WERI-Rb-1 (cell line): ENCODE measurements around the gene ANKRD44.

ENCODE experiments used
- DNase-seq: peaks from one replicate; pipeline ENCODE4 v3.0.0-alpha.2; 2020
- H3K27ac ChIP-seq: fragments of 250-450 bp; sonication (Bioruptor Pico); 2 replicates; pipeline ENCODE4 v1.5.1; 2020; ENCODE audit warnings: mild to moderate bottlenecking, moderate library complexity
- H3K27me3 ChIP-seq: fragments of 250-450 bp; sonication (Bioruptor Pico); 2 replicates; pipeline ENCODE4 v1.5.1; 2021; ENCODE audit warnings: mild to moderate bottlenecking, low read depth, moderate library complexity; ENCODE audit not compliant: insufficient read depth, severe bottlenecking
- H3K36me3 ChIP-seq: fragments of 250-450 bp; sonication (Bioruptor Pico); 2 replicates; pipeline ENCODE4 v1.5.1; 2020; ENCODE audit warnings: mild to moderate bottlenecking, moderate library complexity
- H3K4me3 ChIP-seq: 2 replicates; pipeline ENCODE4 v1.5.1; 2011; ENCODE audit warnings: low read depth, mild to moderate bottlenecking, control low read depth, low read length
- H3K9me3 ChIP-seq: fragments of 250-450 bp; sonication (Bioruptor Pico); 2 replicates; pipeline ENCODE4 v1.5.1; 2021; ENCODE audit warnings: mild to moderate bottlenecking, moderate library complexity; ENCODE audit not compliant: severe bottlenecking
- TF ChIP-seq, protein P1 (sequence below): IDR thresholded peaks from 2 replicates; pipeline ENCODE4 v1.5.1; 2011; ENCODE audit warnings: low read depth, mild to moderate bottlenecking, control low read depth, inconsistent platforms, low read length

The ANKRD44 gene

DNA sequence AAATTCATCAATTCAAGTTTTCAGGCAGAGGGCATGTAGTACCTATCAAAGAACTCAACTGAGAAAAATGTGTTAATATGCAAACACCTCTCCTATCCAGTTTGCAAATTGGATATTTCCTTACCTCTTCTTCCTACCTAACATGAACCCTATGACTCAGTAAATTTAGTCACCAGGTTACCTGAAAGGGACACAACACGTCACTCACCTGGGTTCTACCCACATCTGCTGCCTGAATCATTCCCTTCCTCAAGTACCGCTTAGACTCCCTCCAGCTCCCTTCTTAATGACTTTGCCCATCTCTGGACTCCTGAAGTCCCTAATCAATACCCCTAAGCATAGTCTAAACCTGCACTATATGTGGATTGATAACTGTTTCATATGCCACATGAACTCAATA lies 10.4 kb downstream of the ANKRD44 start:
- Histone ChIP-seq H3K4me3 (no peak overlapping the region), H3K27me3 (no peaks in the 10 kb centered on the region), H3K9me3 (no peaks in the 10 kb centered on the region), H3K36me3 (no peaks in the 10 kb centered on the region), H3K27ac (no peak overlapping the region)
- TF ChIP-seq, protein P1, sequence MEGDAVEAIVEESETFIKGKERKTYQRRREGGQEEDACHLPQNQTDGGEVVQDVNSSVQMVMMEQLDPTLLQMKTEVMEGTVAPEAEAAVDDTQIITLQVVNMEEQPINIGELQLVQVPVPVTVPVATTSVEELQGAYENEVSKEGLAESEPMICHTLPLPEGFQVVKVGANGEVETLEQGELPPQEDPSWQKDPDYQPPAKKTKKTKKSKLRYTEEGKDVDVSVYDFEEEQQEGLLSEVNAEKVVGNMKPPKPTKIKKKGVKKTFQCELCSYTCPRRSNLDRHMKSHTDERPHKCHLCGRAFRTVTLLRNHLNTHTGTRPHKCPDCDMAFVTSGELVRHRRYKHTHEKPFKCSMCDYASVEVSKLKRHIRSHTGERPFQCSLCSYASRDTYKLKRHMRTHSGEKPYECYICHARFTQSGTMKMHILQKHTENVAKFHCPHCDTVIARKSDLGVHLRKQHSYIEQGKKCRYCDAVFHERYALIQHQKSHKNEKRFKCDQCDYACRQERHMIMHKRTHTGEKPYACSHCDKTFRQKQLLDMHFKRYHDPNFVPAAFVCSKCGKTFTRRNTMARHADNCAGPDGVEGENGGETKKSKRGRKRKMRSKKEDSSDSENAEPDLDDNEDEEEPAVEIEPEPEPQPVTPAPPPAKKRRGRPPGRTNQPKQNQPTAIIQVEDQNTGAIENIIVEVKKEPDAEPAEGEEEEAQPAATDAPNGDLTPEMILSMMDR: no peak
- no peak for DNase-seq

- no peak overlapping the region for H3K27ac ChIP-seq
- no peak overlapping the region for H3K4me3 ChIP-seq
- no peak for DNase-seq
- no peaks in the 10 kb centered on the region for H3K9me3 ChIP-seq
- H3K27me3 ChIP-seq: no peaks in the 10 kb centered on the region
- H3K36me3 ChIP-seq: no peaks in the 10 kb centered on the region
- TF ChIP-seq, protein P1: no peak
Observed at GRCh38 chr2:197298609-197299008, 12.0 kb downstream of the ANKRD44 start.

GRCh38 chr2:197297772-197298318 lies 12.7 kb downstream of the ANKRD44 start:
- no peak for DNase-seq
- TF ChIP-seq, protein P1: no peak
- Histone ChIP-seq H3K4me3 (no peak overlapping the region), H3K27me3 (no peaks in the 10 kb centered on the region), H3K36me3 (no peaks in the 10 kb centered on the region), H3K27ac (no peak overlapping the region), H3K9me3 (no peaks in the 10 kb centered on the region)

GRCh38 chr2:197297266-197297665 lies 13.3 kb downstream of the ANKRD44 start:
- Histone ChIP-seq H3K4me3 (no peak overlapping the region), H3K27ac (no peak overlapping the region), H3K9me3 (no peaks in the 10 kb centered on the region), H3K27me3 (no peaks in the 10 kb centered on the region), H3K36me3 (no peaks in the 10 kb centered on the region)
- TF ChIP-seq, protein P1: no peak
- no peak for DNase-seq

DNA sequence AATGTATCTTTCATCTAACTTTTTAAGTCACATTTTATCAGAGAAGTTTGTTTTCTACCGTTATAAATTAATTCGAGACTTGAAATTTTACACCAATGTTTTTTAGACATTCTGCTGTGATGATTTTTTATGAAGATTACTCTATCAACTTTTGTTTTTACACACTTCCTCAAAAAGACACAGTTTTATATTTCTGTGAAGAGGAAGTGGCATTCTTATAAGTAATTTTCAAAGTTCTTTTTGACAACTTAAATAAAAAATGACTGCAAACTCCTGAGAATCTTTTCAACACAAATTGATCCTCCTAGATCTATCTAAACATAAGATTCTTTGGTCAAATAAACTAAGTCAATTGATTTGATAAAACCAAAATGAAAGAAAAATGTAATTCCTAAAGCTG lies 13.7 kb downstream of the ANKRD44 start:
- Histone ChIP-seq H3K27me3 (no peaks in the 10 kb centered on the region), H3K36me3 (no peaks in the 10 kb centered on the region), H3K9me3 (no peaks in the 10 kb centered on the region), H3K4me3 (no peak overlapping the region), H3K27ac (no peak overlapping the region)
- TF ChIP-seq, protein P1: no peak
- no peak for DNase-seq

DNA sequence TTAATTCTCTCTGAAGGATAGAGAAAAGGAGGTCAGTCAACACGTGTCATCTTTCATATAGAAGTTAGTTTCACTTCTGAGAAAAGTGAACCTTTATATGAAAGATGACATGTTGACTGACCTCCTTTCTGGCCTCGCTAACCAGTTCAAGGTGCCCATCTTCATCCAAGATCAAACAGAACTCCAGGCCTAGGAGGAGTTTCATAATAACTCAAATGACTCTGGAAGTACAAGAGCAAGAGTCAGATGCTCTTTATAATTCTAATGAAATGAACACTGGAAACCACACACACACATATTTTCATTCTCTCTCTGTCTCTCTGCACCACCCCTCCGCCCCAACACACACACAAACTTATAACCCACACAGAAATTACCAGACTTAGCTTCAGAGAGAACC lies 16.3 kb downstream of the ANKRD44 start:
- H3K4me3 ChIP-seq: no peak overlapping the region
- no peaks in the 10 kb centered on the region for H3K9me3 ChIP-seq
- TF ChIP-seq, protein P1: no peak
- no peaks in the 10 kb centered on the region for H3K36me3 ChIP-seq
- H3K27me3 ChIP-seq: no peaks in the 10 kb centered on the region
- DNase-seq: no peak
- H3K27ac ChIP-seq: no peak overlapping the region
